Spleen (tissue), 11 donors: Measurements from ENCODE around the gene ZFAND2A. TPM values are rescaled to one million over a fixed set of nuclear protein-coding genes. Genes with fewer than 3 reads are reported as not detected.

Experiments used
- DNase-seq: peaks from one replicate; pipeline ENCODE4 v3.0.0-alpha.2; 2020
- H3K27ac ChIP-seq, 8 donors: fragments of 200-600 bp; sonication (generic) in 7 of 8; 1 replicate in 4 of 8; 2 replicates in 4 of 8; pipeline versions ENCODE4 v1.5.0 to v1.8.0; 2016 to 2021; ENCODE audit warnings: inconsistent platforms in 4 of 8, mild to moderate bottlenecking in 4 of 8, moderate library complexity in 1 of 8
- H3K27me3 ChIP-seq, 7 donors: fragments of 200-600 bp; sonication (generic) in 6 of 7; replicated peaks in 1 of 7; 1 replicate in 4 of 7; 2 replicates in 3 of 7; pipeline versions ENCODE4 v1.5.0 to v1.8.0; 2016 to 2021; ENCODE audit warnings: inconsistent platforms in 3 of 7, mild to moderate bottlenecking in 1 of 7
- H3K36me3 ChIP-seq, 6 donors: fragments of 200-600 bp; sonication (generic) in 5 of 6; 1 replicate in 4 of 6; 2 replicates in 2 of 6; pipeline versions ENCODE4 v1.5.0 to v1.8.0; 2016 to 2021; ENCODE audit warnings: inconsistent platforms in 2 of 6
- H3K4me1 ChIP-seq, 6 donors: fragments of 200-600 bp; sonication (generic) in 5 of 6; 1 replicate in 3 of 6; 2 replicates in 3 of 6; pipeline versions ENCODE4 v1.5.0 to v1.8.0; 2016 to 2021; ENCODE audit warnings: inconsistent platforms in 3 of 6
- H3K4me3 ChIP-seq, 8 donors: fragments of 200-600 bp; sonication (generic) in 7 of 8; 1 replicate in 4 of 8; 2 replicates in 4 of 8; pipeline versions ENCODE4 v1.5.0 to v1.8.0; 2016 to 2021; ENCODE audit warnings: inconsistent platforms in 4 of 8, mild to moderate bottlenecking in 4 of 8, moderate library complexity in 2 of 8
- H3K9me3 ChIP-seq, 8 donors: fragments of 200-600 bp; sonication (generic) in 7 of 8; 1 replicate in 4 of 8; 2 replicates in 4 of 8; pipeline versions ENCODE4 v1.5.0 to v1.8.0; 2016 to 2021; ENCODE audit warnings: inconsistent platforms in 4 of 8
- POLR2A ChIP-seq, 3 donors: fragments of 450-650 bp; IDR thresholded peaks; one replicate each; pipeline ENCODE4 v1.5.1; 2017; ENCODE audit warnings: antibody characterized with exemption in 3 of 3, mild to moderate bottlenecking in 1 of 3
- POLR2AphosphoS5 ChIP-seq, 3 donors: sonication (generic); formaldehyde crosslinking; IDR thresholded peaks; one replicate each; pipeline ENCODE4 v1.5.1; 2017; ENCODE audit warnings: antibody characterized with exemption in 3 of 3
- WGBS, 5 donors: extraction: QIAGEN DNeasy Blood & Tissue Kit in 3 of 5; methylation state at CpG; one replicate each; pipeline versions ENCODE4 v1.1.5 to v1.1.7; 2013 to 2018; 5-methylcytosine and 5-hydroxymethylcytosine counted together
- intact Hi-C: fragments of 100-400 bp; cut with DNase I; formaldehyde crosslinking; loops from one replicate; pipeline ENCODE4 v1.15.0; 2023; ENCODE audit warnings: low total_unique reads
- polyA plus RNA-seq, 3 donors: library from polyadenylated mRNA; stranded (reverse); fragments of 200-250 nt; gene quantifications; one replicate each; pipeline ENCODE4 v1.2.1, GENCODE V29; 2013
- total RNA-seq, 7 donors: library from RNA; depleted of rRNA in 3 of 7; stranded (reverse); fragments of >200 nt in 3 of 7; fragmentation: NEBNext Ultra II Directional in 4 of 7; extraction: Animal tissue kit (Norgen Biotek cat#: 25700) in 4 of 7; gene quantifications; one replicate each; pipeline versions ENCODE4 v1.1.0 to v1.2.1, GENCODE V29; 2016 to 2021
- TF ChIP-seq, protein P1 (sequence below), 11 experiments: fragments of 200-600 bp in 7 of 11; fragments of 450-650 bp in 4 of 11; sonication (generic) in 4 of 11; IDR thresholded peaks in 8 of 11; conservative IDR thresholded peaks in 3 of 11; 1 replicate in 7 of 11; 2 replicates in 4 of 11; pipeline versions ENCODE4 v1.4.0 to v1.8.0; 2016 to 2021; ENCODE audit warnings: antibody characterized with exemption in 11 of 11, inconsistent platforms in 4 of 11, mild to moderate bottlenecking in 1 of 11
- donor health status: healthy with polysubstance abuse.
- donor health status: DM: no; HTN: no; CAD: no; lungs with moderate emphysema.
- donor health status: DM: no; HTN: no; CAD: no.
- donor health status: Bipolar disorder and iron deficiency.
- donor health status: healthy.
- donor health status: DM: no; HTN: no; CAD: no.
- donor health status: DM: yes; HTN: yes; CAD: no.

ZFAND2A gene
- total and polyA plus RNA-seq, 10 donors = 18.3 to 41.7 (median 24.4) TPM

DNA sequence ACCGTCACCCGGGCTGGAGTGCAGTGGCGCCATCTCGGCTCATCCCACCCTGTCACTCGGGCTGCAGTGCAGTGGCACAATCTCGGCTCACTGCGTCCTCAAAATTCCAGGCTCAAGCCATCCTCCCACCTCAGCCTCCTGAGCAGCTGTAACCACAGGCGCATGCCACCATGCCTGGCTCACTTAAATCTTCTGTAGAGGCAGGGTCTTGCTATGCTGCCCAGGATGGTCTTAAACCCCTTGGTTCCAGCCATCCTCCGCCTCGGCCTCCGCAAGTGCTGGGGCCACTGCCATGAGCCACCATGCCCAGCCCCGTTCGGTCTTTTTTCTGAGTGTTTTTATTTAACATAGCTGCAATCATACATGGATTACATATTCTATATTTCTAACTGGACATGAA is 30.6 kb downstream of the ZFAND2A start:
- 92 to 97% (median 96%) methylated on average over 10 to 13 of the region's 13 CpGs for WGBS, 5 donors
- TF ChIP-seq POLR2A (IDR thresholded peaks at IDR 0.05) (no peak), POLR2AphosphoS5 (IDR thresholded peaks at IDR 0.05) (no peak)
- TF ChIP-seq, protein P1, sequence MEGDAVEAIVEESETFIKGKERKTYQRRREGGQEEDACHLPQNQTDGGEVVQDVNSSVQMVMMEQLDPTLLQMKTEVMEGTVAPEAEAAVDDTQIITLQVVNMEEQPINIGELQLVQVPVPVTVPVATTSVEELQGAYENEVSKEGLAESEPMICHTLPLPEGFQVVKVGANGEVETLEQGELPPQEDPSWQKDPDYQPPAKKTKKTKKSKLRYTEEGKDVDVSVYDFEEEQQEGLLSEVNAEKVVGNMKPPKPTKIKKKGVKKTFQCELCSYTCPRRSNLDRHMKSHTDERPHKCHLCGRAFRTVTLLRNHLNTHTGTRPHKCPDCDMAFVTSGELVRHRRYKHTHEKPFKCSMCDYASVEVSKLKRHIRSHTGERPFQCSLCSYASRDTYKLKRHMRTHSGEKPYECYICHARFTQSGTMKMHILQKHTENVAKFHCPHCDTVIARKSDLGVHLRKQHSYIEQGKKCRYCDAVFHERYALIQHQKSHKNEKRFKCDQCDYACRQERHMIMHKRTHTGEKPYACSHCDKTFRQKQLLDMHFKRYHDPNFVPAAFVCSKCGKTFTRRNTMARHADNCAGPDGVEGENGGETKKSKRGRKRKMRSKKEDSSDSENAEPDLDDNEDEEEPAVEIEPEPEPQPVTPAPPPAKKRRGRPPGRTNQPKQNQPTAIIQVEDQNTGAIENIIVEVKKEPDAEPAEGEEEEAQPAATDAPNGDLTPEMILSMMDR (IDR thresholded peaks at IDR 0.05 in 8 of 11, conservative IDR thresholded peaks at IDR 0.05 in 3 of 11) = no peak
- H3K9me3 ChIP-seq = peaks cover 0 to 5% (median 0%) of the 10 kb centered on the region in 8 donors
- peaks cover 0 to 3% (median 0%) of the 10 kb centered on the region in 6 donors for H3K4me1 ChIP-seq
- H3K36me3 ChIP-seq = peaks cover 0 to 26% (median 2%) of the 10 kb centered on the region in 6 donors
- H3K4me3 ChIP-seq = no peak overlapping the region
- intact Hi-C loops = no loop called here
- peak; percentile 47 for DNase-seq
- H3K27me3 ChIP-seq = no peaks in the 10 kb centered on the region
- no peak overlapping the region for H3K27ac ChIP-seq

DNA sequence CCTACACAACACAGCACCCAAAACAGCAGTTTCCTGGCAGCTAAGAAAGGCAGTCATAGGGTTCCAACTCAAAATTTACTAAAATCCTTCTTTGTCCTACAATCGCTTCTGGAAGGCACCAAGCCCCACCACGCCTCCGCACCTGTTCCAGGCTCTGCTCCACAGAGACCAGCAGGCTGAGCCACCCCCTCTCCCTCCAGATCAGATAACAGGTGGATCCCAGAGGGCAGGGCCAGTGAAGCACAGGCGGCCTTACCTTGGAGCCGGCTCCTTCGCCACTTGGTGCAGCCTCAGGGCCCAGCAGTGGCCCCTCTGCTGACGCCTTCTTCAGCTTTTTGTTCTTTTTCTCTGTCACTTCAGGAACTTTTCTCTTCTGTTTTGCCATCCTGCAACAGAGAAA is 33.0 kb downstream of the ZFAND2A start:
- intact Hi-C loops = no loop called here
- H3K27ac ChIP-seq = no peak overlapping the region
- no peak for TF ChIP-seq POLR2AphosphoS5 (IDR thresholded peaks at IDR 0.05)
- TF ChIP-seq, protein P1 (IDR thresholded peaks at IDR 0.05 in 8 of 11, conservative IDR thresholded peaks at IDR 0.05 in 3 of 11) = no peak
- TF ChIP-seq POLR2A (IDR thresholded peaks at IDR 0.05) = no peak
- WGBS, 5 donors = 95 to 99% (median 97%) methylated on average over 7 of the region's 7 CpGs
- peaks cover 0 to 26% (median 2%) of the 10 kb centered on the region in 6 donors for H3K36me3 ChIP-seq
- no peak overlapping the region for H3K4me3 ChIP-seq
- peaks cover 0 to 4% (median 0%) of the 10 kb centered on the region in 8 donors for H3K9me3 ChIP-seq
- H3K27me3 ChIP-seq = no peaks in the 10 kb centered on the region
- H3K4me1 ChIP-seq = peaks cover 0 to 18% (median 4%) of the 10 kb centered on the region in 6 donors
- peak; percentile 55 for DNase-seq

DNA sequence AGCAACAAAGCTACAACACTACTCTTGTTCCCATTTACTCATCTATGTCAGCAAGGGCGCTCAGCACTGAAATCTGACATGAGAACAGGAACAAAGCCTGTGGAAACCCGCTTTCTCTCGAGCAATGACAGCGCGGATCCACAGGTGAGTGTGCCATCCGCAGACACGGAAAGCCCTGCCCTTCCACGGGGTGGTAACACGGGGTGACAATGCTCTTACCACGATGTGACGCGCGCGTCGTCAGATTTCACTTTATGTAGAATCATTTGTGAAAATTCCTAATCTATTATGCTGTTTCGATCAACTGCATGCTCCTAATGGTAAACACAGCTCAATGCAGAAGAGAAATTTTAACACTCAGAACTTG is 34.4 kb downstream of the ZFAND2A start:
- Histone ChIP-seq H3K27me3 (no peaks in the 10 kb centered on the region), H3K36me3 (peaks cover 0 to 26% (median 2%) of the 10 kb centered on the region in 6 donors)

DNA sequence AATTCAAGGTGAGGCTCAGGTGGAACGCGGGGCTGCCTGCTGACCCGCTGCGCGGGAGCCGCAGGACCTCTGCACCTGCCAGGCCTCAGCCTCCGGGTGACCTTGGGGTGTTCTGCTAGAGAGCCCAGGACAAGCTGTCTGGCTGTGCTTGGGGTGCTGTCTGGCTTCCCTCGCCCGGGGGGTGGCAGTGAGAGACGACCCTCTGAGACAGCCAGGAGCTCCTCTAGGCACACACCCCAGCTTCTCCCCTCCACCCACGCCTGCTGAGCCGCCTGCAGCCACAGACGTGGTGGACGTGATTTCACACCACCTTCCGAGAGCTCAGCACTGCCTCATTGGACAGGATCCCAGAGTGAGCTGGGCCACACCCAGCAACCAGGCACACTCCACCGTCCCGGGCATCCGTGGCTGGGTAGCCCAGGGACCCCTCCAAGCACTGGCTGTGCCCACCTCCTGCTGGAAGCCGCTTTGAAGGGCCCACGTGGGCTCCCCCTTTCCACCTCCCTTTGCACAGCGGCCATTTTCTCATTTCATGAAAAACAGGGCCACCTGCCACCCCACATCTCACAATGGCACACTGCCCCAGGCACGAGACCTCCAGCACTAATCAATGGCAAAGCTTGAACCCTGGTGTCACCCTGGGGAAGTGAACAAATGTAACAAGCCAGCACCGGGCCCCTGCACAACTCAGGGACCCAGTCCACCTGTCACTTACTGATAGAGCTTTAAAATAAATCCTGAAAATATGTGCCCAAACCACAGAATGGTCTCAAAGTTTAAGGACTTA is 35.0 kb downstream of the ZFAND2A start:
- Histone ChIP-seq H3K4me1 (peaks cover 0 to 19% (median 4%) of the 10 kb centered on the region in 6 donors), H3K36me3 (peaks cover 0 to 25% (median 2%) of the 10 kb centered on the region in 6 donors), H3K4me3 (no peak overlapping the region), H3K27ac (no peak overlapping the region), H3K27me3 (no peaks in the 10 kb centered on the region), H3K9me3 (no peaks in the 10 kb centered on the region)
- no peak for TF ChIP-seq POLR2A (IDR thresholded peaks at IDR 0.05)
- TF ChIP-seq, protein P1 (IDR thresholded peaks at IDR 0.05 in 8 of 11, conservative IDR thresholded peaks at IDR 0.05 in 3 of 11) = no peak
- TF ChIP-seq POLR2AphosphoS5 (IDR thresholded peaks at IDR 0.05) = no peak
- DNase-seq = peak; percentile 67
- intact Hi-C loops = no loop called here
- 73 to 91% (median 87%) methylated on average over 23 of the region's 23 CpGs for WGBS, 5 donors

More for the DNA sequence above, 34.4 kb downstream of the ZFAND2A start:
- no peak overlapping the region for H3K4me3 ChIP-seq
- DNase-seq = peak; percentile 56
- H3K4me1 ChIP-seq = peaks cover 0 to 19% (median 4%) of the 10 kb centered on the region in 6 donors
- H3K9me3 ChIP-seq = no peaks in the 10 kb centered on the region
- WGBS, 5 donors = 90 to 97% (median 96%) methylated on average over 16 of the region's 16 CpGs
- intact Hi-C loops = no loop called here
- no peak for TF ChIP-seq POLR2AphosphoS5 (IDR thresholded peaks at IDR 0.05)
- TF ChIP-seq POLR2A (IDR thresholded peaks at IDR 0.05) = no peak
- TF ChIP-seq, protein P1 (IDR thresholded peaks at IDR 0.05 in 8 of 11, conservative IDR thresholded peaks at IDR 0.05 in 3 of 11) = no peak
- no peak overlapping the region for H3K27ac ChIP-seq
